Stimulated activated CD4-positive, alpha-beta T cell treated with anti-CD3 and anti-CD28 coated beads, Interleukin-15, amount 100 ng/mL, for 48 hours (primary cell): ENCODE measurements around the gene MCMBP.
"Not testable (repeated sequence)": the region's sequence is repeated elsewhere in the genome, so short reads cannot be mapped to it uniquely, and the experiment has no call there.

Experiments used
- DNase-seq, 2 donors: peaks; one replicate each; pipeline ENCODE4 v3.0.0-alpha.2; 2020; ENCODE audit warnings: low read depth in 2 of 2

Gene MCMBP

GRCh38 chr10:119872610-119872859 is at the start of gene MCMBP:
Gene MCMBP (minus strand): TSS chr10:119872843. CDS start chr10:119872584, 259 bp downstream.
- no peak for DNase-seq

GRCh38 chr10:119919826-119920225 is 47.2 kb upstream of the MCMBP start:
- no peak for DNase-seq

- DNase-seq = no peak
Measured at GRCh38 chr10:119919271-119919670, 46.6 kb upstream of the MCMBP start.

- no peak for DNase-seq
Measured at GRCh38 chr10:119917777-119918176, 45.1 kb upstream of the MCMBP start.

- no peak for DNase-seq
Measured at GRCh38 chr10:119910689-119911088, 38.0 kb upstream of the MCMBP start.

GRCh38 chr10:119908166-119908565 is 35.5 kb upstream of the MCMBP start:
- no peak for DNase-seq

GRCh38 chr10:119907695-119908094 is 35.1 kb upstream of the MCMBP start:
- DNase-seq = not testable (repeated sequence)

GRCh38 chr10:119903946-119904666 is 31.5 kb upstream of the MCMBP start:
- DNase-seq = no peak

- DNase-seq = no peak
Measured at GRCh38 chr10:119898577-119898976, 25.9 kb upstream of the MCMBP start.

- DNase-seq = no peak
Measured at GRCh38 chr10:119896937-119897770, 24.5 kb upstream of the MCMBP start.

- no peak for DNase-seq
Measured at GRCh38 chr10:119896061-119896655, 23.5 kb upstream of the MCMBP start.

GRCh38 chr10:119893845-119894427 is 21.3 kb upstream of the MCMBP start:
- DNase-seq = no peak

GRCh38 chr10:119893074-119893473 is 20.4 kb upstream of the MCMBP start:
- DNase-seq = no peak

- peak; percentile 90 to 93 for DNase-seq
Measured at GRCh38 chr10:119892188-119893065, 19.8 kb upstream of the MCMBP start, which contains the start of gene SEC23IP. Gene SEC23IP (plus strand): TSS chr10:119892730. CDS start chr10:119892783, 53 bp downstream.

- not testable (repeated sequence) for DNase-seq
Measured at GRCh38 chr10:119891849-119892187, 19.2 kb upstream of the MCMBP start.

GRCh38 chr10:119890307-119890706 is 17.7 kb upstream of the MCMBP start:
- not testable (repeated sequence) for DNase-seq

GRCh38 chr10:119889201-119889600 is 16.6 kb upstream of the MCMBP start:
- DNase-seq = not testable (repeated sequence)

- not testable (repeated sequence) for DNase-seq
Measured at GRCh38 chr10:119888715-119889114, 16.1 kb upstream of the MCMBP start.

GRCh38 chr10:119886070-119886469 is 13.4 kb upstream of the MCMBP start:
- not testable (repeated sequence) for DNase-seq

GRCh38 chr10:119883901-119884611 is 11.4 kb upstream of the MCMBP start:
- not testable (repeated sequence) for DNase-seq

- no peak for DNase-seq
Measured at GRCh38 chr10:119878524-119878923, 5.9 kb upstream of the MCMBP start.
